Breast epithelium (tissue), 4 donors: Measurements from ENCODE around the gene ALOX5AP. TPM values are rescaled to one million over a fixed set of nuclear protein-coding genes. Genes with fewer than 3 reads are reported as not detected.

Experiments used
- DNase-seq, 2 donors: peaks; one replicate each; pipeline ENCODE4 v3.0.0-alpha.2; 2019; ENCODE audit warnings: low spot score in 2 of 2
- H3K27ac ChIP-seq, 2 donors: fragments of 200-600 bp; sonication (generic) in 1 of 2; one replicate each; pipeline ENCODE4 v1.5.1; 2016 to 2019; ENCODE audit warnings: mild to moderate bottlenecking in 1 of 2
- H3K27me3 ChIP-seq, 2 donors: fragments of 200-600 bp; sonication (generic) in 1 of 2; one replicate each; pipeline versions ENCODE4 v1.5.1 to v1.6.0; 2017 to 2019; ENCODE audit warnings: control low read depth in 1 of 2, mild to moderate bottlenecking in 1 of 2
- H3K36me3 ChIP-seq: fragments of 200-600 bp; one replicate; pipeline ENCODE4 v1.5.1; 2019
- H3K4me1 ChIP-seq, 2 donors: fragments of 200-600 bp; sonication (generic); one replicate each; pipeline ENCODE4 v1.5.1; 2016 to 2019; ENCODE audit warnings: control low read depth in 1 of 2
- H3K4me3 ChIP-seq, 3 donors: fragments of 200-600 bp; sonication (generic); 1 replicate in 2 of 3; 2 replicates in 1 of 3; pipeline ENCODE4 v1.5.1; 2016 to 2019; ENCODE audit warnings: mild to moderate bottlenecking in 3 of 3, moderate library complexity in 2 of 3
- H3K9me3 ChIP-seq, 2 donors: fragments of 200-600 bp; sonication (generic) in 1 of 2; one replicate each; pipeline ENCODE4 v1.5.1; 2016 to 2019; ENCODE audit warnings: control low read depth in 1 of 2
- POLR2A ChIP-seq: fragments of 450-650 bp; IDR thresholded peaks from one replicate; pipeline ENCODE4 v1.6.1; 2016; ENCODE audit warnings: antibody characterized with exemption, mild to moderate bottlenecking, moderate library complexity
- POLR2AphosphoS5 ChIP-seq, 3 donors: sonication (generic); formaldehyde crosslinking; IDR thresholded peaks; one replicate each; pipeline ENCODE4 v1.6.1; 2017; ENCODE audit warnings: antibody characterized with exemption in 3 of 3
- intact Hi-C: fragments of 100-400 bp; cut with DNase I; formaldehyde crosslinking; loops from one replicate; pipeline ENCODE4 v1.15.1; 2023; ENCODE audit warnings: low total_unique reads
- total RNA-seq, 3 donors: library from RNA; depleted of rRNA; stranded (reverse); fragments of >200 nt; gene quantifications; one replicate each; pipeline ENCODE4 v1.1.0, GENCODE V29; 2016
- TF ChIP-seq, protein P1 (sequence below), 3 donors: fragments of 450-650 bp; IDR thresholded peaks; one replicate each; pipeline ENCODE4 v1.5.1; 2016 to 2017; ENCODE audit warnings: antibody characterized with exemption in 3 of 3, mild to moderate bottlenecking in 3 of 3, moderate library complexity in 3 of 3

Gene ALOX5AP
- total RNA-seq, 3 donors from 2014 or later: 32.1 to 47.4 (median 37.9) TPM

DNA sequence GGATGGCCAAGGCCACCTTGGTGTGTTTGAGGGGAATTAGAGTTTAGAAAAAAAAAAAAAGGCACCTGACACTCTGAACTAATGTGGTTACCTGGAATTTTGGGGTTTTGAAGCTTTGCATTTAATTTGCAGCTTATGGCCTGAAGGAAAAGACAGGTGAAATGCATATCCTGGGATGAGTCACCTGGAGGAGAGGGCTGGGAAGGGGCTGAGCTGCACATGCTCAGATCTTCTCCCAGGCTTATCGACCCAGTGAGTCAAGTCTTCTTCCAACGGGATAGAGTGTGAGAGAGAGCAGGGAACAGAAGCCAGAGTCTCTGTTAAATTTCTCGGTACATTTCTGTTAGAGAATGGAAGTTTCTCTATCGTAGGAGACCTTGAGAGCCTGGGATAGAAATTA, 29.7 kb upstream of the ALOX5AP start:
- Histone ChIP-seq H3K9me3 (no peaks in the 10 kb centered on the region), H3K27ac (no peak overlapping the region), H3K4me3 (no peak overlapping the region), H3K36me3 (no peaks in the 10 kb centered on the region), H3K4me1 (no peaks in the 10 kb centered on the region), H3K27me3 (no peaks in the 10 kb centered on the region)
- TF ChIP-seq POLR2A: no peak
- TF ChIP-seq, protein P1, sequence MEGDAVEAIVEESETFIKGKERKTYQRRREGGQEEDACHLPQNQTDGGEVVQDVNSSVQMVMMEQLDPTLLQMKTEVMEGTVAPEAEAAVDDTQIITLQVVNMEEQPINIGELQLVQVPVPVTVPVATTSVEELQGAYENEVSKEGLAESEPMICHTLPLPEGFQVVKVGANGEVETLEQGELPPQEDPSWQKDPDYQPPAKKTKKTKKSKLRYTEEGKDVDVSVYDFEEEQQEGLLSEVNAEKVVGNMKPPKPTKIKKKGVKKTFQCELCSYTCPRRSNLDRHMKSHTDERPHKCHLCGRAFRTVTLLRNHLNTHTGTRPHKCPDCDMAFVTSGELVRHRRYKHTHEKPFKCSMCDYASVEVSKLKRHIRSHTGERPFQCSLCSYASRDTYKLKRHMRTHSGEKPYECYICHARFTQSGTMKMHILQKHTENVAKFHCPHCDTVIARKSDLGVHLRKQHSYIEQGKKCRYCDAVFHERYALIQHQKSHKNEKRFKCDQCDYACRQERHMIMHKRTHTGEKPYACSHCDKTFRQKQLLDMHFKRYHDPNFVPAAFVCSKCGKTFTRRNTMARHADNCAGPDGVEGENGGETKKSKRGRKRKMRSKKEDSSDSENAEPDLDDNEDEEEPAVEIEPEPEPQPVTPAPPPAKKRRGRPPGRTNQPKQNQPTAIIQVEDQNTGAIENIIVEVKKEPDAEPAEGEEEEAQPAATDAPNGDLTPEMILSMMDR (IDR thresholded peaks at IDR 0.05): no peak
- no peak for TF ChIP-seq POLR2AphosphoS5 (IDR thresholded peaks at IDR 0.05)
- intact Hi-C loops: no loop called here
- DNase-seq: no peak

DNA sequence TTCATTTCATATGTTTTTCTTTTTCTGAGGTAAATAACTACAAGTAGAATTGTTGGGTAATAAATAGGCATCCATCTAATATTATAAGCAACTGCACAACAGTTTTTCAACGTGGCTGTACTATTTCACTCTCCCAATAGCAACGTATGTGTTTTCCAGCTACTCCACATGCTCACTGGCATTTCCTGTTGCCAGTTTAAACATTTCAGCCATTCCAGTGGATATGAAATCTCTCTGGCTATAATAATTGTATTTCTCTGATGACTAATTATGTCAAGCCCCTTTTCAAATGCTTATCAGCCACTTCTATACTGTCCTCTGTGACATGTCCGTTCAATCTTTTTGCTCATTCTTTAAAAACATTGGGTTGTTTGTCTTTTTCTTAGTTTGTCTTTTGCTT, 26.8 kb upstream of the ALOX5AP start:
- H3K4me3 ChIP-seq: no peak overlapping the region
- no peaks in the 10 kb centered on the region for H3K4me1 ChIP-seq
- H3K9me3 ChIP-seq: no peaks in the 10 kb centered on the region
- H3K36me3 ChIP-seq: no peaks in the 10 kb centered on the region
- H3K27ac ChIP-seq: no peak overlapping the region
- intact Hi-C loops: no loop called here
- TF ChIP-seq POLR2AphosphoS5 (IDR thresholded peaks at IDR 0.05): no peak
- TF ChIP-seq, protein P1 (IDR thresholded peaks at IDR 0.05): no peak
- TF ChIP-seq POLR2A: no peak
- no peaks in the 10 kb centered on the region for H3K27me3 ChIP-seq
- no peak for DNase-seq

DNA sequence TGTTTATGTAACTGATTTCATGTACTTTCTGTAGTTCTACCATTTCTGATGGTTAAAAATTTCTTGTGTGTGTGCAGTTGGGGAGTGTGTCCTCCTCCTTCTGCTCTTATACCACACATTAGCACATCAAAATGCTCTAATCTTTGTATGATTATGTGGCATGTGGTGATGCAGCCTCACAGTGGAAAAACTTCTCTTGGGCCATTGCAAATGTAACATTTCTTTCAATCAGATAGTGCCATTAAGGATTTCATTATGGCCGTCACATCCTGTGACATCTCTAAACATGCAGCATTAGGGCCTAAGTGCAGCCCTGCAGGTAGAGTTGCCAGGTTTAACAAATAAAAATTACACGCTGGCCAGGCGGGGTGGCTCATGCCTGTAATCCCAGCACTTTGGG, 24.9 kb upstream of the ALOX5AP start:
- Histone ChIP-seq H3K36me3 (no peaks in the 10 kb centered on the region), H3K27ac (no peak overlapping the region), H3K4me3 (no peak overlapping the region), H3K27me3 (no peaks in the 10 kb centered on the region), H3K9me3 (no peaks in the 10 kb centered on the region), H3K4me1 (no peaks in the 10 kb centered on the region)
- intact Hi-C loops: no loop called here
- no peak for DNase-seq
- TF ChIP-seq POLR2AphosphoS5 (IDR thresholded peaks at IDR 0.05): no peak
- TF ChIP-seq, protein P1 (IDR thresholded peaks at IDR 0.05): no peak
- no peak for TF ChIP-seq POLR2A

DNA sequence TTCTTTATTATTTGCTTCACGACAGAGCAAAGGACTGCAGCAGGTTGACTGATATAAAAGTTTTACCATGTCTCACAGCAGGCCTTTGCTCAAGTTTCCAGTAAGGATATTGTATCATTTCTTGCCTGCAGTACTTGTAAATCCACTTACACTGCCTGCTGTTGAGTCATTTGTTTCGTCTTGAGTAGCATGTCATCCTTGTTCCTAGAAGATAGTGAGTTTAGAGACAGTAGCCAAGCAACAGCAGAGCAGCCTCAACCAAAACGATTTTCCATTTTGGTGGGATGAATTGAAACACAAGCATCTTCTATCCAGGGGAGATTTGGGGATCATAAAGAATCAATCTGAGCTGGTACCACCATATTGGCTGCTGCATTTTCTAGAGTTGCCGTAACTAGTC, 24.0 kb upstream of the ALOX5AP start:
- Histone ChIP-seq H3K9me3 (no peaks in the 10 kb centered on the region), H3K4me1 (no peaks in the 10 kb centered on the region), H3K27me3 (no peaks in the 10 kb centered on the region), H3K36me3 (no peaks in the 10 kb centered on the region), H3K4me3 (no peak overlapping the region), H3K27ac (no peak overlapping the region)
- DNase-seq: no peak
- intact Hi-C loops: no loop called here
- TF ChIP-seq POLR2AphosphoS5 (IDR thresholded peaks at IDR 0.05) (no peak), POLR2A (no peak)
- TF ChIP-seq, protein P1 (IDR thresholded peaks at IDR 0.05): no peak

DNA sequence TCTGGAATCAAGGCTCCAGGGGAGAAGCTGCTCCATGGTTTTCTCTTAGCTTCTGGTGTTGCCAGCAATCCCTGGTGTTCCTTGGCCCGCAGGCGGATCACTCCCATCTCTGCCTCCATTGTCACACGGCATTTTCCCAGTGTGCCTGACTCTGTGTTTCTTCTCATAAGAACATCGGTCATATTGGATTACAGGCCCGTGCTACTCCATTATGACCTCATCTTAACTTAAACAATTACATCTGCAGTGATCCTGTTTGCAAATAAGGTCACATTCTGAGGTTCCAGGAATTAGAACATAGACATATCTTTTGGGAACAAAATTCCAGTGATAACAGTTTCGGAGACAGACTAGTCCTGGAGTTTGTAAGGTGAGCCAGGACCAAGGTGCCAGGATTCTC, 23.5 kb upstream of the ALOX5AP start:
- H3K4me3 ChIP-seq: no peak overlapping the region
- H3K36me3 ChIP-seq: no peaks in the 10 kb centered on the region
- TF ChIP-seq, protein P1 (IDR thresholded peaks at IDR 0.05): no peak
- no peak for TF ChIP-seq POLR2A
- no peak for TF ChIP-seq POLR2AphosphoS5 (IDR thresholded peaks at IDR 0.05)
- no peaks in the 10 kb centered on the region for H3K27me3 ChIP-seq
- DNase-seq: no peak
- no peaks in the 10 kb centered on the region for H3K4me1 ChIP-seq
- H3K9me3 ChIP-seq: no peaks in the 10 kb centered on the region
- intact Hi-C loops: no loop called here
- H3K27ac ChIP-seq: no peak overlapping the region
